ENCODE data around the gene MEGF6.

- TF ChIP-seq, protein P1, sequence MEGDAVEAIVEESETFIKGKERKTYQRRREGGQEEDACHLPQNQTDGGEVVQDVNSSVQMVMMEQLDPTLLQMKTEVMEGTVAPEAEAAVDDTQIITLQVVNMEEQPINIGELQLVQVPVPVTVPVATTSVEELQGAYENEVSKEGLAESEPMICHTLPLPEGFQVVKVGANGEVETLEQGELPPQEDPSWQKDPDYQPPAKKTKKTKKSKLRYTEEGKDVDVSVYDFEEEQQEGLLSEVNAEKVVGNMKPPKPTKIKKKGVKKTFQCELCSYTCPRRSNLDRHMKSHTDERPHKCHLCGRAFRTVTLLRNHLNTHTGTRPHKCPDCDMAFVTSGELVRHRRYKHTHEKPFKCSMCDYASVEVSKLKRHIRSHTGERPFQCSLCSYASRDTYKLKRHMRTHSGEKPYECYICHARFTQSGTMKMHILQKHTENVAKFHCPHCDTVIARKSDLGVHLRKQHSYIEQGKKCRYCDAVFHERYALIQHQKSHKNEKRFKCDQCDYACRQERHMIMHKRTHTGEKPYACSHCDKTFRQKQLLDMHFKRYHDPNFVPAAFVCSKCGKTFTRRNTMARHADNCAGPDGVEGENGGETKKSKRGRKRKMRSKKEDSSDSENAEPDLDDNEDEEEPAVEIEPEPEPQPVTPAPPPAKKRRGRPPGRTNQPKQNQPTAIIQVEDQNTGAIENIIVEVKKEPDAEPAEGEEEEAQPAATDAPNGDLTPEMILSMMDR (IDR thresholded peaks at IDR 0.05), result no peak
- TF ChIP-seq POLR2A (IDR thresholded peaks at IDR 0.05) (peak; percentile 11), EP300 (IDR thresholded peaks at IDR 0.05; ENCODE audit: low read depth) (no peak), POLR2AphosphoS5 (IDR thresholded peaks at IDR 0.05) (no peak)
These were observed 153.1 kb downstream of the MEGF6 start for GRCh38 chr1:3457910-3458883.
